HepG2 (cell line): ENCODE results near the gene POC1B. TPM values are rescaled to one million over a fixed set of nuclear protein-coding genes. Genes with fewer than 3 reads are reported as not detected.

Source experiments
- CBFB ChIP-seq: sonication (generic); formaldehyde crosslinking; IDR thresholded peaks from 2 replicates; pipeline ENCODE4 v1.4.0; 2020; ENCODE audit warnings: missing genetic modification reagents
- HNRNPLL ChIP-seq: fragments of 200-400 bp; formaldehyde crosslinking; IDR thresholded peaks from 2 replicates; pipeline ENCODE4 v1.6.1; 2017; ENCODE audit warnings: mild to moderate bottlenecking, low read depth, low read length; ENCODE audit not compliant: poor library complexity, severe bottlenecking
- KLF11 ChIP-seq: IDR thresholded peaks from 2 replicates; pipeline ENCODE4 v1.6.1; 2016; ENCODE audit warnings: missing compliant biosample characterization
- SNAPC4 ChIP-seq: sonication (generic); formaldehyde crosslinking; IDR thresholded peaks from 2 replicates; pipeline ENCODE4 v1.4.0; 2020; ENCODE audit warnings: mild to moderate bottlenecking, missing genetic modification reagents
- TBX3 ChIP-seq: fragments of 450-650 bp; IDR thresholded peaks from 2 replicates; pipeline ENCODE4 v1.6.1; 2017; ENCODE audit warnings: antibody characterized with exemption, mild to moderate bottlenecking, inconsistent platforms, borderline replicate concordance
- ZBTB42 ChIP-seq: sonication (generic); formaldehyde crosslinking; IDR thresholded peaks from 2 replicates; pipeline ENCODE4 v1.5.0; 2020; ENCODE audit warnings: mild to moderate bottlenecking, missing genetic modification reagents
- ZFP41 ChIP-seq: sonication (generic); formaldehyde crosslinking; IDR thresholded peaks from 2 replicates; pipeline ENCODE4 v1.4.0; 2020; ENCODE audit warnings: mild to moderate bottlenecking, missing genetic modification reagents, borderline replicate concordance
- ZMYM3 ChIP-seq: sonication (generic); formaldehyde crosslinking; IDR thresholded peaks from 2 replicates; pipeline ENCODE4 v1.5.1; 2020; ENCODE audit warnings: mild to moderate bottlenecking, missing genetic modification reagents
- ZNF142 ChIP-seq: sonication (generic); formaldehyde crosslinking; IDR thresholded peaks from 2 replicates; pipeline ENCODE4 v1.4.0; 2020; ENCODE audit warnings: missing genetic modification reagents
- ZNF160 ChIP-seq: sonication (generic); formaldehyde crosslinking; IDR thresholded peaks from 2 replicates; pipeline ENCODE4 v1.8.0; 2022; ENCODE audit warnings: mild to moderate bottlenecking, inconsistent platforms, missing genetic modification reagents
- ZNF354B ChIP-seq: sonication (generic); formaldehyde crosslinking; IDR thresholded peaks from 2 replicates; pipeline ENCODE4 v1.8.0; 2022; ENCODE audit warnings: mild to moderate bottlenecking, missing genetic modification reagents
- ZNF362 ChIP-seq: sonication (generic); formaldehyde crosslinking; IDR thresholded peaks from 2 replicates; pipeline ENCODE4 v1.4.0; 2020; ENCODE audit warnings: missing genetic modification reagents, mild to moderate bottlenecking, borderline replicate concordance
- ZNF639 ChIP-seq: conservative IDR thresholded peaks from 2 replicates; pipeline ENCODE4 v1.6.1; 2018; ENCODE audit warnings: missing genetic modification reagents
- ZNF713 ChIP-seq: sonication (generic); formaldehyde crosslinking; IDR thresholded peaks from 2 replicates; pipeline ENCODE4 v1.4.0; 2020; ENCODE audit warnings: mild to moderate bottlenecking, missing genetic modification reagents
- polyA plus RNA-seq, 8 experiments: library from polyadenylated mRNA; depleted of rRNA in 3 of 8; stranded (reverse) in 7 of 8; unstranded in 1 of 8; fragments of >200 nt; fragmentation: Illumina TruSeq in 4 of 8; extraction: Trizol in 4 of 8; gene quantifications; 2 replicates each; pipeline versions ENCODE4 v1.2.1 to v1.2.3, GENCODE V29; 2011 to 2016; ENCODE audit warnings: low read depth in 4 of 8, missing spikeins in 1 of 8, mixed read lengths in 1 of 8; ENCODE audit not compliant: insufficient read depth in 1 of 8
- total RNA-seq, 5 experiments: library from RNA; depleted of rRNA; stranded (reverse); fragments of >200 nt; fragmentation: Illumina TruSeq; extraction: Trizol; gene quantifications; 2 replicates each; pipeline ENCODE4 v1.2.3, GENCODE V29; 2016; ENCODE audit warnings: low read depth in 1 of 5

Gene POC1B
- total and polyA plus RNA-seq, 2 of the 13 experiments (the other 11 are each of a cell fraction or from before 2014, with no cell fraction given) = 9.3 to 11.0 TPM

GRCh38 chr12:89525824-89526770 lies at the start of gene POC1B (continued):
- TF ChIP-seq ZNF713 (CRISPR knock-in tag) = no peak
- TF ChIP-seq HNRNPLL = no peak
- TF ChIP-seq ZNF639 (CRISPR knock-in tag) = 0 out of 2 replicates have a peak, but pooled peaks have one; percentile 68
- TF ChIP-seq ZMYM3 (CRISPR knock-in tag) = peak; percentile 68
- TF ChIP-seq SNAPC4 (CRISPR knock-in tag) = peak; percentile 52; the same call in 1 of the 2 replicates
- TF ChIP-seq CBFB (CRISPR knock-in tag) = peak; percentile 67; the same call in 1 of the 2 replicates
- TF ChIP-seq ZBTB42 = no peak
- peak; percentile 54; the same call in 1 of the 2 replicates for TF ChIP-seq ZFP41 (CRISPR knock-in tag)
- no peak for TF ChIP-seq TBX3
- TF ChIP-seq ZNF160 = peak; percentile 56; the same call in 1 of the 2 replicates
- TF ChIP-seq KLF11 (CRISPR knock-in tag) = no peak
- peak; percentile 77; the same call in 1 of the 2 replicates for TF ChIP-seq ZNF354B (CRISPR knock-in tag)
- no peak; the same call in 1 of the 2 replicates for TF ChIP-seq ZNF142 (CRISPR knock-in tag)
- TF ChIP-seq ZNF362 (CRISPR knock-in tag) = no peak
